GM21528 (cell line): ENCODE results near the gene DNAJB6.
"Not testable (repeated sequence)": the region's sequence is repeated elsewhere in the genome, so short reads cannot be mapped to it uniquely, and the experiment has no call there.

Experiments used
- ATAC-seq: cut with Tn5 transposase; IDR thresholded peaks from one replicate; pipeline ENCODE4 v1.9.1; 2021; ENCODE audit warnings: mild to moderate bottlenecking, moderate library complexity; ENCODE audit not compliant: unreplicated experiment, low FRiP score

Gene DNAJB6

DNA sequence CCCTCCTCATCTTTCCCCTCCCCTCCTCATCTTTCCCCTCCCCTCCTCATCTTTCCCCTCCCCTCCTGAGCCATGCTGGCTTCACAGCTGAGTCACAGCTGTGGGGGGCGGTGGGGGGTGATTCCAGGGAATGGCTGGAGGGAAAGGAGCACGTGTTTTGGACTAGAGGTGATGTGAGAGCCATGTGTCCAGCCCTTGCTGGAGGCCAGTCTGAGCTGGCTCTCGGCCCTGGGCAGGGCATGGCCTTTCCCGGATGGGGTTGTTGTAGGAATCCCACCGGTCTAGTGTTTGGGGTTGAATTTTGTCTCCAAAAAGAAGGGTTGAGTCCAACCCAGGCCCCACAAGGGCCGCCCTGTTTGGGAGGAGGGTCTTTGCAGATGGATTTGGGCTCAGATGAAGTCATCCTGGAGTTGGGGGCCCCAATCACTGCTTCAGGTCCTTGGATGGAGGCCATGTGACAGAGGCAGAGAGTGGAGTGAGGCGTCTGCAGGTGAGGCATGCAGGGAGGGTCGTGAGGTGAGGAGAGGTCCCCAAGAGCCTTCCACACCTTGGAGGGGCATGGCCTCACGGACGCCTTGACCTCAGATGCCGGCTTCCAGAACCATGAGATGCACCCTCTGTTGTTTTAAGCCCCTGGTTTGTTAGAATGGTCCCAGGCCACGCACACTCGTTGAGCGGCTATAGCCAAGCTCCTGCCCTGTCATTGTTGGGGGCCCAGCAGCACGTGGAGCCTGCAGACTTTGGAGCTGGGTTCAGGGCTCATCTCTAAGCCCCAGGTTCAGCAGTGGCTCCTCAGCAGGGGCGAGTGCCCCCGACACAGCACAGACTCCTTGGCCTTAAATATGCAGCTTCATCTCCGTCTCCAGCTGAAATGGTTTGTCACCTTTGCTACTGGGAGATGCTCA lies 101.6 kb downstream of the DNAJB6 start:
- ATAC-seq, result no peak

GRCh38 chr7:157439149-157439548 lies 102.3 kb downstream of the DNAJB6 start:
- ATAC-seq, result no peak

- ATAC-seq, result no peak
Observed at GRCh38 chr7:157439761-157440160, 103.0 kb downstream of the DNAJB6 start.

GRCh38 chr7:157440346-157441022 lies 103.7 kb downstream of the DNAJB6 start:
- no peak for ATAC-seq

- ATAC-seq, result no peak
Observed at GRCh38 chr7:157441023-157441399, 104.2 kb downstream of the DNAJB6 start.

DNA sequence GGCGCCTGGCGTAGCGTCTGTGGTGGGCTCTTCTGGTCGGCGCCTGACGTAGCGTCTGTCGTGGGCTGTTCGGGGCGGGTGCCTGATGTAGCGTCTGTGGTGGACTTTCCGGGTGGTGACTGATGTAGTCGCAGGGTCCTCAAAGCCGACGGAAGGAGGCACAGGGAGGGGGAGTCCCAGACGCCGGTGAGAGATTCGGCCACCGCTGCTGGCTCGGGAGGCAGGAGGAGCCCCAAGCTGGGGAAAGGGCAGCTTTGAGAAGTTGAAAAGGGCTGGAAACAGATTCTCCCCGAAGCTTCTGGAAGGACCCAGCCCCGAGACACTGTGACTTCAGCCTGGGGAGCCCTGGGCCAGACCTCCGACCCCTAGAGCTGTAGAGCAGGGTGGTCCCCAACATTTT lies 105.7 kb downstream of the DNAJB6 start:
- ATAC-seq, result no peak

GRCh38 chr7:157442993-157443831 lies 106.4 kb downstream of the DNAJB6 start:
- ATAC-seq, result no peak

- ATAC-seq, result no peak
Observed at GRCh38 chr7:157444011-157444842, 107.4 kb downstream of the DNAJB6 start.

GRCh38 chr7:157444843-157445135 lies 108.0 kb downstream of the DNAJB6 start:
- no peak for ATAC-seq

GRCh38 chr7:157445246-157445955 lies 108.6 kb downstream of the DNAJB6 start:
- no peak for ATAC-seq

GRCh38 chr7:157445956-157446295 lies 109.1 kb downstream of the DNAJB6 start:
- ATAC-seq, result no peak

- ATAC-seq, result no peak
Observed at GRCh38 chr7:157446322-157446721, 109.5 kb downstream of the DNAJB6 start.

- not testable (repeated sequence) for ATAC-seq
Observed at GRCh38 chr7:157454003-157454402, 117.2 kb downstream of the DNAJB6 start.

GRCh38 chr7:157457355-157458253 lies 120.8 kb downstream of the DNAJB6 start:
- ATAC-seq, result no peak

DNA sequence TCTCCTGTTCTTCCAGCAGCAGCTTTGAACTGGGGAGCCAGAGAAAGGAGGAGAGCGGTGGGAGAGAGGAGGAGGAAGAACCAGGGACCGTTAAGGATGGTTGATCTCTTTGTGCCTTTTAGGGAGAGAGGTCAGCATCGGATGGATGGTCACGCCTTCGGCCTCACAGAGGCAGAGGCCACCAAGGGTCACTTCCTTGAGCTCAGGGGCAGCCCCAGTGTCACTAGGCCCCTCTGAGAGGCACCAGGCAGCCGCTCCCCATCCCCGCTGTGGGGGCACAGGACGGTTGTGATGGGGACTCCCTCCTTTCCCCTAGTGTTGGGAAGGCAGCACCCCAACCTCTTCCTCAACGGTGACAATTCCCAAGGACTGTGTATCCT lies 121.4 kb downstream of the DNAJB6 start:
- ATAC-seq, result no peak

DNA sequence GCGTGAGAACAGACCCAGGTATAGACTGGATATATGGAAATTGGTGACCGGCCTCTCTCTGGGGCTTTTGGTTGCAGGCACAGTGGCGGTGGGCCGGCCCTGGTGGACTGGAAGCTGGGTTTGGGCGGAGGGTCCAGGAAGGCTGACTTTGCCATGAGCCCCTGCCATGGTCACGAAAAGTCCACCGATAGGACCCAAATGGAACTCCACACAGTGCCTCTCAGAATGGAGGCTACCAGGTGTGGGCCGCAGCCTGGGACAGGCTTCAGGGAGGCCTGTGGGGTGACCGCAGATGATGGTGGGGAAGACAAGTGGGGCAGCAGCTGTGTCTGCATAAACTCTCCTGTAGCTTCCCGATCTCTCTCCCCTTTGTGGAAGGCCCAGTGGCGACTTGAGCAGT lies 123.2 kb downstream of the DNAJB6 start:
- no peak for ATAC-seq

- no peak for ATAC-seq
Observed at GRCh38 chr7:157460721-157461120, 123.9 kb downstream of the DNAJB6 start.

GRCh38 chr7:157461573-157462418 lies 125.0 kb downstream of the DNAJB6 start:
- ATAC-seq, result no peak
